Activated T-helper 17 cell treated with anti-CD3 and anti-CD28 coated beads, Interleukin-2, amount 50 U/mL, for 72 hours (primary cell): ENCODE data around the gene TRIM33. TPM values are rescaled to one million over a fixed set of nuclear protein-coding genes. Genes with fewer than 3 reads are reported as not detected.
"Not testable (repeated sequence)": the region's sequence is repeated elsewhere in the genome, so short reads cannot be mapped to it uniquely, and the experiment has no call there.

Source experiments
- ATAC-seq: fragments of 150-1000 bp; cut with Tn5 transposase; replicated peaks from 2 replicates; pipeline ENCODE4 v1.10.0; 2021; ENCODE audit warnings: mild to moderate bottlenecking, moderate library complexity
- H3K27ac Mint-ChIP-seq: one replicate; pipeline ENCODE4 v1.8.0; 2022; ENCODE audit warnings: mixed read lengths
- H3K27me3 Mint-ChIP-seq: one replicate; pipeline ENCODE4 v1.8.0; 2022; ENCODE audit warnings: mixed read lengths
- H3K36me3 Mint-ChIP-seq: one replicate; pipeline ENCODE4 v1.8.0; 2022; ENCODE audit warnings: low read depth, mild to moderate bottlenecking, mixed read lengths
- H3K4me1 Mint-ChIP-seq: one replicate; pipeline ENCODE4 v1.8.0; 2022; ENCODE audit warnings: mixed read lengths
- H3K4me3 Mint-ChIP-seq: one replicate; pipeline ENCODE4 v1.8.0; 2022; ENCODE audit warnings: mild to moderate bottlenecking, mixed read lengths
- H3K9me3 Mint-ChIP-seq: one replicate; pipeline ENCODE4 v1.8.0; 2022; ENCODE audit warnings: mixed read lengths
- total RNA-seq, 2 donors: library from RNA; stranded (reverse); gene quantifications; one replicate each; pipeline ENCODE4 v1.2.3, GENCODE V29; 2022

The TRIM33 gene
- total RNA-seq, 2 donors from 2014 or later, result 36.6 to 45.9 TPM

- peaks cover 43% of the 10 kb centered on the region for H3K36me3 Mint-ChIP-seq
- H3K9me3 Mint-ChIP-seq, result no peaks in the 10 kb centered on the region
- H3K4me3 Mint-ChIP-seq, result peak overlapping the region; percentile 38
- no peaks in the 10 kb centered on the region for H3K27me3 Mint-ChIP-seq
- H3K27ac Mint-ChIP-seq, result peak overlapping the region; percentile 74
- H3K4me1 Mint-ChIP-seq, result peaks cover 44% of the 10 kb centered on the region
- peak; percentile 36 for ATAC-seq
These were observed 43.5 kb downstream of the TRIM33 start for GRCh38 chr1:114467491-114467890.

- H3K27me3 Mint-ChIP-seq, result no peaks in the 10 kb centered on the region
- no peak overlapping the region for H3K4me3 Mint-ChIP-seq
- peaks cover 52% of the 10 kb centered on the region for H3K36me3 Mint-ChIP-seq
- H3K9me3 Mint-ChIP-seq, result no peaks in the 10 kb centered on the region
- peak overlapping the region; percentile 74 for H3K27ac Mint-ChIP-seq
- peaks cover 42% of the 10 kb centered on the region for H3K4me1 Mint-ChIP-seq
- no peak for ATAC-seq
These were observed 44.5 kb downstream of the TRIM33 start for GRCh38 chr1:114466334-114467014.

- no peak overlapping the region for H3K4me3 Mint-ChIP-seq
- H3K9me3 Mint-ChIP-seq, result no peaks in the 10 kb centered on the region
- no peak for ATAC-seq
- no peak overlapping the region for H3K27ac Mint-ChIP-seq
- peaks cover 69% of the 10 kb centered on the region for H3K36me3 Mint-ChIP-seq
- peaks cover 37% of the 10 kb centered on the region for H3K4me1 Mint-ChIP-seq
- no peaks in the 10 kb centered on the region for H3K27me3 Mint-ChIP-seq
These were observed 48.0 kb downstream of the TRIM33 start for GRCh38 chr1:114462963-114463362.

GRCh38 chr1:114462341-114462740 lies 48.7 kb downstream of the TRIM33 start:
- Mint-ChIP-seq H3K4me3 (no peak overlapping the region), H3K27me3 (no peaks in the 10 kb centered on the region), H3K9me3 (no peaks in the 10 kb centered on the region), H3K4me1 (peaks cover 31% of the 10 kb centered on the region), H3K27ac (no peak overlapping the region), H3K36me3 (peaks cover 75% of the 10 kb centered on the region)
- no peak for ATAC-seq

GRCh38 chr1:114458237-114458777 lies 52.7 kb downstream of the TRIM33 start:
- Mint-ChIP-seq H3K27me3 (no peaks in the 10 kb centered on the region), H3K4me1 (peaks cover 24% of the 10 kb centered on the region), H3K9me3 (no peaks in the 10 kb centered on the region), H3K36me3 (peaks cover 94% of the 10 kb centered on the region), H3K27ac (peak overlapping the region; percentile 71), H3K4me3 (peak overlapping the region; percentile 30)
- peak; percentile 98 for ATAC-seq

- H3K4me1 Mint-ChIP-seq, result peaks cover 24% of the 10 kb centered on the region
- ATAC-seq, result no peak
- peak overlapping the region; percentile 30 for H3K4me3 Mint-ChIP-seq
- peak overlapping the region; percentile 71 for H3K27ac Mint-ChIP-seq
- H3K27me3 Mint-ChIP-seq, result no peaks in the 10 kb centered on the region
- no peaks in the 10 kb centered on the region for H3K9me3 Mint-ChIP-seq
- peaks cover 95% of the 10 kb centered on the region for H3K36me3 Mint-ChIP-seq
These were observed 53.2 kb downstream of the TRIM33 start for GRCh38 chr1:114457675-114458236.

- H3K27ac Mint-ChIP-seq, result no peak overlapping the region
- H3K36me3 Mint-ChIP-seq, result peaks cover 89% of the 10 kb centered on the region
- H3K27me3 Mint-ChIP-seq, result no peaks in the 10 kb centered on the region
- ATAC-seq, result no peak
- H3K4me3 Mint-ChIP-seq, result no peak overlapping the region
- peaks cover 24% of the 10 kb centered on the region for H3K4me1 Mint-ChIP-seq
- H3K9me3 Mint-ChIP-seq, result no peaks in the 10 kb centered on the region
These were observed 54.4 kb downstream of the TRIM33 start for GRCh38 chr1:114456586-114456985.

GRCh38 chr1:114455102-114455785 lies 55.8 kb downstream of the TRIM33 start:
- H3K4me1 Mint-ChIP-seq, result peaks cover 24% of the 10 kb centered on the region
- H3K4me3 Mint-ChIP-seq, result no peak overlapping the region
- no peaks in the 10 kb centered on the region for H3K9me3 Mint-ChIP-seq
- H3K36me3 Mint-ChIP-seq, result peaks cover 75% of the 10 kb centered on the region
- H3K27me3 Mint-ChIP-seq, result no peaks in the 10 kb centered on the region
- ATAC-seq, result peak; percentile 48
- peak overlapping the region; percentile 78 for H3K27ac Mint-ChIP-seq

- Mint-ChIP-seq H3K4me1 (peaks cover 20% of the 10 kb centered on the region), H3K27me3 (no peaks in the 10 kb centered on the region), H3K9me3 (no peaks in the 10 kb centered on the region), H3K36me3 (peaks cover 68% of the 10 kb centered on the region), H3K4me3 (no peak overlapping the region), H3K27ac (peak overlapping the region; percentile 78)
- no peak for ATAC-seq
These were observed 56.5 kb downstream of the TRIM33 start for GRCh38 chr1:114454539-114454938.

- peak overlapping the region; percentile 12 for H3K27ac Mint-ChIP-seq
These were observed 57.6 kb downstream of the TRIM33 start for GRCh38 chr1:114453361-114453784.

GRCh38 chr1:114448370-114449036 lies 62.5 kb downstream of the TRIM33 start:
- Mint-ChIP-seq H3K36me3 (peaks cover 11% of the 10 kb centered on the region), H3K4me3 (no peak overlapping the region), H3K4me1 (peaks cover 11% of the 10 kb centered on the region), H3K27ac (no peak overlapping the region), H3K27me3 (no peaks in the 10 kb centered on the region), H3K9me3 (no peaks in the 10 kb centered on the region)
- peak; percentile 48 for ATAC-seq

More at GRCh38 chr1:114453361-114453784, 57.6 kb downstream of the TRIM33 start:
- Mint-ChIP-seq H3K4me3 (no peak overlapping the region), H3K9me3 (no peaks in the 10 kb centered on the region), H3K27me3 (no peaks in the 10 kb centered on the region), H3K36me3 (peaks cover 59% of the 10 kb centered on the region), H3K4me1 (peaks cover 14% of the 10 kb centered on the region)
- no peak for ATAC-seq

- H3K27me3 Mint-ChIP-seq, result no peaks in the 10 kb centered on the region
- no peak for ATAC-seq
- no peak overlapping the region for H3K27ac Mint-ChIP-seq
- peaks cover 11% of the 10 kb centered on the region for H3K4me1 Mint-ChIP-seq
- no peak overlapping the region for H3K4me3 Mint-ChIP-seq
- H3K9me3 Mint-ChIP-seq, result no peaks in the 10 kb centered on the region
- peaks cover 16% of the 10 kb centered on the region for H3K36me3 Mint-ChIP-seq
These were observed 64.8 kb downstream of the TRIM33 start for GRCh38 chr1:114446198-114446597.

GRCh38 chr1:114443226-114443625 lies 67.8 kb downstream of the TRIM33 start:
- H3K27me3 Mint-ChIP-seq, H3K9me3 Mint-ChIP-seq, ATAC-seq, H3K4me3 Mint-ChIP-seq, H3K27ac Mint-ChIP-seq: not testable (repeated sequence)
- peaks cover 42% of the 10 kb centered on the region for H3K36me3 Mint-ChIP-seq
- H3K4me1 Mint-ChIP-seq, result peaks cover 11% of the 10 kb centered on the region

GRCh38 chr1:114441332-114441731 lies 69.7 kb downstream of the TRIM33 start:
- Mint-ChIP-seq H3K27me3 (no peaks in the 10 kb centered on the region), H3K36me3 (peaks cover 42% of the 10 kb centered on the region), H3K9me3 (no peaks in the 10 kb centered on the region), H3K4me3 (no peak overlapping the region), H3K4me1 (peaks cover 11% of the 10 kb centered on the region), H3K27ac (no peak overlapping the region)
- ATAC-seq, result no peak
